Myometrial cell (primary cell): ENCODE results near the gene PRKG1. TPM values are rescaled to one million over a fixed set of nuclear protein-coding genes. Genes with fewer than 3 reads are reported as not detected.

Experiments
- total RNA-seq: library from RNA; depleted of rRNA; stranded (reverse); fragments of >200 nt; gene quantifications from 2 replicates; pipeline ENCODE4 v1.2.3, GENCODE V29; 2015

PRKG1 gene
- 0.71 and 2.6 TPM in 2 replicates for total RNA-seq

GRCh38 chr10:51074238-51075028 is at the start of gene PRKG1:
TSS of gene PRKG1 (plus strand) at chr10:51074487.

DNA sequence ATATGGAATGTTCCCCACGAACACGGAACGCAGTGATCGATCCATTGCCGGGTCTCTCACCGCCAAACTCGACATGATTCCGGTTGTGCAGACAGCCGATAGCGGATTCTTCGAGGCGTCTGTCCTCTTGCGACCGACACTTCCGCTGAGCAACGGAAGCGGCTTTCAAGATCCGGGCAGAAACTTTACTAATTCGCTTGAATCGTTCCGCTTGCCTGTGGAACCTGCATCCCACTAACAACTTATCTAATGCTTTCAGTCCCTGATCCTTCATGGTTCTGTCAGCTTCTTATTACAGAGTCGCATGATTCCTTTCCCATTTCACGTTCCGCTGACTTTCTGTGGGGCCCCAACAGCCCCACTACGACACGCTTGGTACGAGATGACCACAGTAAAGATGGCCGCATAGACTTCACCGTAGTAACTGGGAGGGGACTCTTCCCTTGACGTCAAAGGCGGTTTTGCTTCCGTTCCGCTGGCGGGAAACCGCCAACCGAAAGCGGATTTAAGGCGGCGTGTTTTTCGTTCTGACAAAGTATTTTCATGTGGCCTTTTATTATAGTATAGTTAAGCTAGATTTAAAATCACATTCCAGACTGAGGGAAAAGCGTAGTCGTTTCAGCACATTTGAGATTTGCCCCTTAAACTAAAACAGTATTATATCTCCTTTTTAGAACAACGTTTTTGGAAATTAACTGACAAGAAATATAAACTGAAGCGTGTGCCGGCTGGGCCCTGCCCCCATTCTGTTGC is 625.4 kb downstream of the PRKG1 start, which contains the start of gene CSTF2T:
TSS of gene CSTF2T (minus strand) at position 121 of the 753 bp plus-strand sequence. CDS start at position 75, 46 bp downstream.

GRCh38 chr10:52313933-52314821 is 1239.9 kb downstream of the PRKG1 start, which contains the start of gene DKK1:
TSS of gene DKK1 (plus strand) at chr10:52314281. CDS start at chr10:52314435, 154 bp downstream.

Other genes with a start within 250 kb of the PRKG1 start
- not detected in 2 replicates for gene A1CF, start 188.9 kb upstream of the PRKG1 start, total RNA-seq